Mesothelial cell of epicardium (in vitro differentiated cells): Measurements from ENCODE around the gene HOXC9. TPM values are rescaled to one million over a fixed set of nuclear protein-coding genes. Genes with fewer than 3 reads are reported as not detected.
A peak's percentile ranks its signal among the peaks of the same experiment; 100 is the strongest.

ENCODE experiments used
- DNase-seq, 2 experiments: peaks; one replicate each; pipeline ENCODE4 v3.0.0; 2021; ENCODE audit warnings: low spot score in 2 of 2; ENCODE audit not compliant: unreplicated experiment in 2 of 2
- H3K27ac Mint-ChIP-seq: 2 replicates; pipeline ENCODE4 v1.8.0; 2021; ENCODE audit warnings: mixed read lengths
- H3K27me3 Mint-ChIP-seq: 2 replicates; pipeline ENCODE4 v1.8.0; 2021; ENCODE audit warnings: low read depth, mixed read lengths
- H3K36me3 Mint-ChIP-seq: 2 replicates; pipeline ENCODE4 v1.8.0; 2021; ENCODE audit warnings: mixed read lengths
- H3K4me1 Mint-ChIP-seq: 2 replicates; pipeline ENCODE4 v1.8.0; 2021; ENCODE audit warnings: mixed read lengths
- H3K4me3 Mint-ChIP-seq: 2 replicates; pipeline ENCODE4 v1.8.0; 2021; ENCODE audit warnings: mild to moderate bottlenecking, moderate library complexity, mixed read lengths
- H3K9me3 Mint-ChIP-seq: 2 replicates; pipeline ENCODE4 v1.8.0; 2021; ENCODE audit warnings: mixed read lengths
- total RNA-seq: library from RNA; stranded (reverse); gene quantifications from 3 replicates; pipeline ENCODE4 v1.2.1, GENCODE V29; 2021
- TF ChIP-seq, protein P1 (sequence below): fragments of 200-600 bp; sonication (generic); IDR thresholded peaks from one replicate; pipeline ENCODE4 v1.5.0; 2021; ENCODE audit warnings: antibody characterized with exemption; ENCODE audit not compliant: unreplicated experiment

Gene HOXC9
- total RNA-seq, 1 donor from 2014 or later = 2.0 TPM

DNA sequence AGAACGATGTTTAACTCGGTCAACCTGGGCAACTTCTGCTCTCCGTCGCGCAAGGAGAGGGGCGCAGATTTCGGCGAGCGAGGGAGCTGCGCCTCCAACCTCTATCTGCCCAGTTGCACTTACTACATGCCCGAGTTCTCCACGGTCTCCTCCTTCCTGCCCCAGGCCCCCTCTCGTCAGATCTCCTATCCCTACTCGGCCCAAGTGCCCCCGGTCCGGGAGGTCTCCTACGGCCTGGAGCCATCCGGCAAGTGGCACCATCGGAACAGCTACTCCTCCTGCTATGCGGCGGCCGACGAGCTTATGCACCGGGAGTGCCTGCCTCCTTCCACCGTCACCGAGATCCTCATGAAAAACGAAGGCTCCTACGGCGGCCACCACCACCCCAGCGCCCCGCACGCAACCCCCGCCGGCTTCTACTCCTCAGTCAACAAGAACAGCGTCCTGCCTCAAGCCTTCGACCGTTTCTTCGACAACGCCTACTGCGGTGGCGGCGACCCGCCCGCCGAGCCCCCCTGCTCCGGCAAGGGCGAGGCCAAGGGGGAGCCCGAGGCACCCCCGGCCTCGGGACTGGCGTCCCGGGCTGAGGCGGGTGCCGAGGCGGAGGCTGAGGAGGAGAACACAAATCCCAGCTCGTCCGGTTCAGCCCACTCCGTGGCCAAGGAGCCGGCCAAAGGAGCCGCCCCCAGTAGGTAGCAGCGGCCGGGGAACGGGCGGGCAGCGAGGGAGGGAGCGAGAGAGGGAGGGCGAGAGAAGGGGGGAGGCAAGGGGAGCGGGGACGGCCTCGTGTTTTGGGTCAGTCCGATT, 26.5 kb upstream of the HOXC9 start:
- DNase-seq = no peak
- TF ChIP-seq, protein P1, sequence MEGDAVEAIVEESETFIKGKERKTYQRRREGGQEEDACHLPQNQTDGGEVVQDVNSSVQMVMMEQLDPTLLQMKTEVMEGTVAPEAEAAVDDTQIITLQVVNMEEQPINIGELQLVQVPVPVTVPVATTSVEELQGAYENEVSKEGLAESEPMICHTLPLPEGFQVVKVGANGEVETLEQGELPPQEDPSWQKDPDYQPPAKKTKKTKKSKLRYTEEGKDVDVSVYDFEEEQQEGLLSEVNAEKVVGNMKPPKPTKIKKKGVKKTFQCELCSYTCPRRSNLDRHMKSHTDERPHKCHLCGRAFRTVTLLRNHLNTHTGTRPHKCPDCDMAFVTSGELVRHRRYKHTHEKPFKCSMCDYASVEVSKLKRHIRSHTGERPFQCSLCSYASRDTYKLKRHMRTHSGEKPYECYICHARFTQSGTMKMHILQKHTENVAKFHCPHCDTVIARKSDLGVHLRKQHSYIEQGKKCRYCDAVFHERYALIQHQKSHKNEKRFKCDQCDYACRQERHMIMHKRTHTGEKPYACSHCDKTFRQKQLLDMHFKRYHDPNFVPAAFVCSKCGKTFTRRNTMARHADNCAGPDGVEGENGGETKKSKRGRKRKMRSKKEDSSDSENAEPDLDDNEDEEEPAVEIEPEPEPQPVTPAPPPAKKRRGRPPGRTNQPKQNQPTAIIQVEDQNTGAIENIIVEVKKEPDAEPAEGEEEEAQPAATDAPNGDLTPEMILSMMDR = no peak
- Mint-ChIP-seq H3K4me1 (peaks cover 16% of the 10 kb centered on the region), H3K36me3 (no peaks in the 10 kb centered on the region), H3K27me3 (peaks cover 99% of the 10 kb centered on the region), H3K4me3 (peak overlapping the region; percentile 64), H3K27ac (peak overlapping the region; percentile 66), H3K9me3 (no peaks in the 10 kb centered on the region)

DNA sequence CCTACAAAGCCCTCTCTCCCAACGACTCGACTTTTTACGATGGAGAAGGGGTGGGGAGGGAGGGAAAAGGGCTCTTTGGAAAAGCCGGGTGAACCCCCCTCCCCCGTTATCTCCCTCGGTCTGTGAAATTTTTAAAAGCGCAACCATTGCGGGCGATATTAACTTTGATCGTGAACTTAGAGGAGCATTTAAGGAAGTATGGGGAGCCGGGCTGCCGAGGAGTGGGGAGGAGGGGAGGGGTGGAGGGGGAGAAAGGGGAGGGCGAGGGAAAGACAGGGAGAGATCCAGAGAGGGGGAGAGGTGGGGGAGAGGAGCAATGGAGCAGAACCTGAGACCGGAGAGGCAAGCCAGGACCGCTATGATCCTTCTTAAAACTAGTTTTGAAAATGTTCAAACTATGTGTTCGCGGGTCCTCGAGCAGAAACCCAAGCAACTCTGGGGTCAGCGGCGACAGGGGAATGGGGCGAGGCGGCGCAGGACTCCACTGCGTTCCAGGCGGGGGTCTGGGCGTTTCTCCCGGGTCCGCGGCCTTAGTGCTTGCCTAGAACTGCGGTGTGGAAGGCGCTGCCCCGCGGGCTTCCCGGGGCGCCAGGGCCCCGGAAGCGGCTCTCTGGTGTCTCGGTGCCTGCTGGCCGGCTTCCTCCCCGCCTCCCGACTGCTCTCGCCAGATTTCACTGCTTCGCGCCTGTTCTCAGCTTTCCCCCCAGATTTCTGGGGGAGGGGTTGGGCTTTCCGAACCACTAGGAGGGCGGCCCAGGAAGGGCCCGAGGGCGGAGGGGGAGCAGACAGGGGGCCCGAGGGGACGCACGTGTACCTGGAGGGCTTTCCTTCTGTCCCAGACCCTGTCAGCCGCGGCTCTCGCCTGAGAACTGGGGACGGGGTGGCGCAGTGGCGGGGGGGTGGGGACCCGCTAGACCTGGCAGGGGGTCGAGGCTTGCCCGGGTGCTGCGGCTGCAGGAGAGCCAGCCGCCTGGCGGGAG, 25.6 kb upstream of the HOXC9 start, which contains the start of gene HOTAIR:
TSS of gene HOTAIR (minus strand) at position 871 of the 980 bp plus-strand sequence.
- TF ChIP-seq, protein P1 = no peak
- Mint-ChIP-seq H3K27me3 (peaks cover 99% of the 10 kb centered on the region), H3K4me1 (peaks cover 12% of the 10 kb centered on the region), H3K27ac (no peak within 1 kb of the TSS), H3K9me3 (no peaks in the 10 kb centered on the region), H3K36me3 (no peaks in the 10 kb centered on the region), H3K4me3 (peak within 1 kb of the TSS; percentile 51)
- DNase-seq = no peak

DNA sequence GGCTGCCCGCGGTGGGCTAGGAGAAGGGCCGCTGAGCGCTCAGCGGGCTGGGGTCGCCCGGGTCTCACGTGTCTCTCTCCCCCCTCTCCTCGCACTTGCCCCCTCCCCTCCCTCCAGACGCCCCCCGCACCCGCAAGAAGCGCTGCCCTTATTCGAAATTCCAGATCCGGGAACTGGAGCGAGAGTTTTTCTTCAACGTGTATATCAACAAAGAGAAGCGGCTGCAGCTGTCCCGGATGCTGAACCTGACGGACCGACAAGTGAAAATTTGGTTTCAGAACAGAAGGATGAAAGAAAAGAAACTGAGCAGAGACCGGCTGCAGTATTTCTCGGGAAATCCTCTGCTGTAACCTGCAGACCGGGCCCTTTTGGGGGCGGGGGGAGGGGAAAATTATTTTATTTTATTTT, 24.9 kb upstream of the HOXC9 start:
- peak overlapping the region; percentile 47 for H3K4me3 Mint-ChIP-seq

GRCh38 chr12:53975479-53976152, 24.3 kb upstream of the HOXC9 start:
- peak overlapping the region; percentile 47 for H3K4me3 Mint-ChIP-seq
- no peaks in the 10 kb centered on the region for H3K36me3 Mint-ChIP-seq
- TF ChIP-seq, protein P1 = no peak
- DNase-seq = no peak
- no peak overlapping the region for H3K27ac Mint-ChIP-seq
- peaks cover 12% of the 10 kb centered on the region for H3K4me1 Mint-ChIP-seq
- no peaks in the 10 kb centered on the region for H3K9me3 Mint-ChIP-seq
- peaks cover 99% of the 10 kb centered on the region for H3K27me3 Mint-ChIP-seq

More for the DNA sequence above, 24.9 kb upstream of the HOXC9 start:
- no peak for DNase-seq
- Mint-ChIP-seq H3K36me3 (no peaks in the 10 kb centered on the region), H3K27me3 (peaks cover 99% of the 10 kb centered on the region), H3K4me1 (peaks cover 12% of the 10 kb centered on the region), H3K27ac (no peak overlapping the region), H3K9me3 (no peaks in the 10 kb centered on the region)
- TF ChIP-seq, protein P1 = no peak

- Mint-ChIP-seq H3K36me3 (peaks cover 3% of the 10 kb centered on the region), H3K4me3 (no peak overlapping the region), H3K27ac (no peak overlapping the region), H3K4me1 (peaks cover 12% of the 10 kb centered on the region), H3K27me3 (peaks cover 99% of the 10 kb centered on the region), H3K9me3 (no peaks in the 10 kb centered on the region)
- DNase-seq = no peak
- TF ChIP-seq, protein P1 = no peak
These were observed 23.7 kb upstream of the HOXC9 start for GRCh38 chr12:53976172-53976822.
